HG03378 (cell line): Measurements from ENCODE around the gene IFT122.
A peak's percentile ranks its signal among the peaks of the same experiment; 100 is the strongest.

Experiments
- ATAC-seq: cut with Tn5 transposase; IDR thresholded peaks from one replicate; pipeline ENCODE4 v1.9.1; 2021; ENCODE audit warnings: mild to moderate bottlenecking, moderate library complexity; ENCODE audit not compliant: unreplicated experiment

The IFT122 gene

GRCh38 chr3:129413687-129414506, 26.1 kb upstream of the IFT122 start:
- peak; percentile 91 for ATAC-seq

GRCh38 chr3:129415378-129415777, 24.6 kb upstream of the IFT122 start:
- ATAC-seq: no peak

- ATAC-seq: no peak
These were observed 24.2 kb upstream of the IFT122 start for GRCh38 chr3:129415830-129416229.

GRCh38 chr3:129416415-129416814, 23.6 kb upstream of the IFT122 start:
- no peak for ATAC-seq

- no peak for ATAC-seq
These were observed 22.7 kb upstream of the IFT122 start for GRCh38 chr3:129417326-129417725.

GRCh38 chr3:129418041-129418973, 21.7 kb upstream of the IFT122 start:
- no peak for ATAC-seq

- no peak for ATAC-seq
These were observed 20.5 kb upstream of the IFT122 start for GRCh38 chr3:129419476-129419875.

- ATAC-seq: no peak
These were observed 18.7 kb upstream of the IFT122 start for GRCh38 chr3:129421236-129421883.

GRCh38 chr3:129421988-129422745, 17.9 kb upstream of the IFT122 start:
- no peak for ATAC-seq

- no peak for ATAC-seq
These were observed 17.1 kb upstream of the IFT122 start for GRCh38 chr3:129422897-129423296.

- ATAC-seq: peak; percentile 72
These were observed 15.7 kb upstream of the IFT122 start for GRCh38 chr3:129424185-129424841.

GRCh38 chr3:129425213-129425612, 14.8 kb upstream of the IFT122 start:
- no peak for ATAC-seq

- no peak for ATAC-seq
These were observed 14.4 kb upstream of the IFT122 start for GRCh38 chr3:129425619-129426018.

- no peak for ATAC-seq
These were observed 12.0 kb upstream of the IFT122 start for GRCh38 chr3:129428007-129428375.

GRCh38 chr3:129428376-129429079, 11.5 kb upstream of the IFT122 start, which contains the start of gene EFCAB12:
EFCAB12 (minus strand) TSS chr3:129428636; CDS start chr3:129428488, 148 bp downstream.
- ATAC-seq: peak; percentile 74

GRCh38 chr3:129429080-129429451, 11.0 kb upstream of the IFT122 start:
- ATAC-seq: no peak

GRCh38 chr3:129429602-129430001, 10.4 kb upstream of the IFT122 start:
- no peak for ATAC-seq

- no peak for ATAC-seq
These were observed 8.0 kb upstream of the IFT122 start for GRCh38 chr3:129432036-129432435.

- no peak for ATAC-seq
These were observed 7.4 kb upstream of the IFT122 start for GRCh38 chr3:129432671-129433070.
